Measurements from ENCODE around the gene SCN9A.
"Not testable (repeated sequence)": the region's sequence is repeated elsewhere in the genome, so short reads cannot be mapped to it uniquely, and the experiment has no call there.

Gene SCN9A

GRCh38 chr2:166373951-166374350 lies 1.8 kb downstream of the SCN9A start:
- DNase-seq: no peak

- DNase-seq: no peak
These were observed 2.2 kb downstream of the SCN9A start for GRCh38 chr2:166373539-166373938.

DNA sequence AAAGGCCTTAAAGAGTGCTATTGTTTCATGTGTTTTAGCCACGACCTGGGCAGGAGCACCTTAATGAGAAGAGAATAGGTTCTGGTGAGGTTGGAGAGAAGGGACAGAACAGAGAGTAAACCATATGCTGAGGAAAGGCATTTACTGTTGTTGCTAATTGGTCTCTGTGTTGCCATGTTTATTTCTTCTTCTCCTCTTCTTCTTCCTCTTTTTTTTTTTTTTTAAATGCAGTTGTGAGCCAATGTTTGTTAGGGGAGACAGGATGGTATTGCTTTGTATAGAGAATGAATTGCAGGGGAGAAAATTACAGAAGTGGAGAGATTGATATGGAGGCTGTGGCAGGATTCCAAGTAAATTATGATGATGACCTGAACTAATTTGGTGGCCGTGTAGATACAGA lies 2.6 kb downstream of the SCN9A start:
- DNase-seq: no peak

- no peak for DNase-seq
These were observed 3.7 kb downstream of the SCN9A start for GRCh38 chr2:166372046-166372445.

- no peak for DNase-seq
These were observed 9.8 kb downstream of the SCN9A start for GRCh38 chr2:166365803-166366420.

GRCh38 chr2:166365239-166365638 lies 10.5 kb downstream of the SCN9A start:
- DNase-seq: no peak

- no peak for DNase-seq
These were observed 11.1 kb downstream of the SCN9A start for GRCh38 chr2:166364476-166365161.

DNA sequence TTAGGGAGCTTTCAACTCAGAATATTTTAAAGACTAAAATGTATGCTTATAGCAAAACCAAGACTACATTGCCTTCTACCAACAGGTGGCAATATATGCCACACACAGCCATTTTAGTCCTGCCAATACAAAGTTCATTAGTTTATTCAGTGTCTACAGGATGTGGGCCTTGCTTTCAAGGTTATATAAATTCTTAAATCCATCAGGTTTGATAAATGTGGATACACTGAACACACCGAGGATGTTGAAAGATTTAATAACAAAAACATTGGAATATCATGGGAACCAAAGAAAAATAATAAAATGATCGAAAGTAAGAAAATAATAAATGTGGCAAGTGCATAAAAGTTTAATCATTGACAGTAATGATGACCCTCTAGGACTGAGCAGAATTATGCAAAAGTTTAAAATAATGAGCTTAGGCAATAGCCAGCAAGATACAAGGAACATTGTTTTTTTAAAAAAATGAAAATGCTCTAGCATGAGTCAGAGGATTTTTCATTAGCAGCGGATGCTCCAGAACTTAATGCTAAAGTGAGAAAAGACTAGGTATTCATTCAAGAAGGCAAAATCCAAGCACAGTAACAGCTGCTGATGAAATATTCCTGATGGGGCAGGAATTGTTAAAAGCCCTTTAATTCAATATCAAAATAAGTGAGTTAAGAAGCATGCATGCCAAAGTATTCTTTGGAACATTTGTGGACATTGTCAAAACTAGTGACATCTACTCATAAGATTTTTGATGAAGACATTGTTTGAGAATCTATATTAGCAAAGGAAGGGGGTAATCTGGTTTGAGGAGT lies 14.2 kb downstream of the SCN9A start:
- DNase-seq: no peak

- DNase-seq: no peak
These were observed 14.8 kb downstream of the SCN9A start for GRCh38 chr2:166360906-166361305.

DNA sequence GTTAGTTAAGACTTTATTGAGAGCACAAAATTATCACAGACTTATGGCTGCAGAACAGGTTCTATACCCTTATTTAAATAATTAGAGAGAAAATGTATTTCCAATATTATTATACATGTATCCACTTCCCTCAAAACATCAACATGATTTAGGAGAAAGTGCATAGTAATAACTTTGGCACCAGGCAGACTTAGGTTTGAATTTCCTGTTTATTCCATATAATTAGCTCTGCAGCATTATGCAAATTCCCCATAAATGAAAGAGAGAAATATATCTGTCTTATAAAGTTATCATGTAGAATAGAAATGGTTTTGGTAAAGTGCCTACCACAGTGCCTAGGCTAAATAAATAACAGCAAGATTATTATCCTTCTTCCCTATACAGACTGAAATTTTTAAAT lies 15.3 kb downstream of the SCN9A start:
- DNase-seq: no peak

- not testable (repeated sequence) for DNase-seq
These were observed 17.8 kb downstream of the SCN9A start for GRCh38 chr2:166357950-166358321.

GRCh38 chr2:166357068-166357949 lies 18.4 kb downstream of the SCN9A start:
- no peak for DNase-seq

DNA sequence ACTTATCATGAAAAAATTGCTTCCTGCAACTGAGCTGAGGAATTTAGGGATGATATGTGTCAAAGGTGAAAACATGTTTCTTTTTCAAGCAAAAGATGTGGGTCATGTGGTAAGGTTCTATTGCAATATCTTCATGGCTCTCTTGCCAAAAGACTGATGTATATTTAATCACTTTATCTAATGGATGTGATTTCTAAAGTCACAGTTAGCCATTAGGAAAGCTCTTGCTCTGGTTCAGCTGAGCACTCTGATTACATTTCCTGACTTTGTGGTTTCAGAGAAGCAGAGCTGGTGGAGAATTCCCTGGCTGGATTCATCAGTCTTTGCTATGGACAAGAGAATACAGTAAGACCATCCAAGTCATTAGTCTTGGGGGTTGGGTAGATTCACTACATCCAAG lies 24.4 kb downstream of the SCN9A start:
- DNase-seq: no peak

GRCh38 chr2:166350525-166350924 lies 25.2 kb downstream of the SCN9A start:
- no peak for DNase-seq

- no peak for DNase-seq
These were observed 31.2 kb downstream of the SCN9A start for GRCh38 chr2:166344286-166345113.

DNA sequence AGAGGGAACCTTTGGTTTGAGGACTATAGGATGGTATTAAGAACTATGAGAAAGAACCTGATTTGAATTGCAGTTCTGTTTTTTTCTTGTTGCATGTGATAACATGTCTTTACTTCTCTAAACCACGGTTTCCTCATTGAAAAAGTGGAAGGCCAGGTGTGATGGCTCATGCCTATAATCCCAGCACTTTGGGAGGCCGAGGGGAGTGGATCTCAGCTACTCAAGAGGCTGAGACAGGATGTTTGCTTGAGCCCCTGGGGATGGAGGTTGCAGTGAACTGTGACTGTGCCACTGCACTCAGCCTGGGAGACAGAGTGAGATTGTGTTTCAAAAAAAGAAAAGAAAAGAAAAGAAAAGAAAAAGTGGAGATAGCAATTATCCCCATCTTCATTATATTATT lies 32.3 kb downstream of the SCN9A start:
- no peak for DNase-seq

GRCh38 chr2:166341426-166341825 lies 34.3 kb downstream of the SCN9A start:
- no peak for DNase-seq

- no peak for DNase-seq
These were observed 36.9 kb downstream of the SCN9A start for GRCh38 chr2:166338831-166339339.

DNA sequence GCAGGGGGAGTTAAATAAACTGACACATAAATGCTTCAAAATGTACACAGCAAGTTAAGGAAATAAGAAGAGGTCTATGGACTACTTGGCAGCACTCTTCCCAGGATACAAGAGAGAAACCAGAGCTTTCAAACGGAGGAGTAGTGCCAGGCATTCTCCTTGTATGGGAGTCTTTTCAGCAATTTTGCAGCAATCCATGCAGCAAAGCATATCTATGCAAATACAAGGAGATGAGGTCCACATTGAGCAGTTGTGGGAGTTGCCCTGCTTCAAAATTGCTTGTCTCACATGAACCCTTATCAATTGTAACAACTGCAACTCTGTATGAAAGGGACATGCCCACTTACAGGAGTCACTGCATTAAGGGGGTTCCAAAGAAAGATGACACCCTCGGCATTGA lies 37.8 kb downstream of the SCN9A start:
- DNase-seq: no peak

DNA sequence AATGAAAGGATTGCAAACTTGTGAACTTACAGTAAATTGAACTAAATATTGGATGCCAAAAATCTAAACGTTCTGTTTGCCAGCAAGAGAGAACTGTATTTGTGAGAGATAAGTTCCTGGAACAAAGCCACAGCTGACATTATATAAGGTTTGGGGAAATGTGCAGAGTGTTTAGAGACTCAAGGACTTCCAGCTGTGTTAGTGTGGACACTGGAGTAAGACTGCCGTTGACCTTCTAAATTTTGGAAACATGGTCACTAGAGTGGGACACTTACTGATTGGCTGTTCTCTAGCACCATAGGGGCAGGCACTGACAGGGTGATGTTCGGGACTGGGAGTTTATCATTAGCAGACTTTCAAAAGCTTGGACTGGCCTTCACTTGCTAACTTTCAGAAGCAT lies 40.5 kb downstream of the SCN9A start:
- DNase-seq: no peak

GRCh38 chr2:166334805-166335204 lies 40.9 kb downstream of the SCN9A start:
- DNase-seq: no peak

DNA sequence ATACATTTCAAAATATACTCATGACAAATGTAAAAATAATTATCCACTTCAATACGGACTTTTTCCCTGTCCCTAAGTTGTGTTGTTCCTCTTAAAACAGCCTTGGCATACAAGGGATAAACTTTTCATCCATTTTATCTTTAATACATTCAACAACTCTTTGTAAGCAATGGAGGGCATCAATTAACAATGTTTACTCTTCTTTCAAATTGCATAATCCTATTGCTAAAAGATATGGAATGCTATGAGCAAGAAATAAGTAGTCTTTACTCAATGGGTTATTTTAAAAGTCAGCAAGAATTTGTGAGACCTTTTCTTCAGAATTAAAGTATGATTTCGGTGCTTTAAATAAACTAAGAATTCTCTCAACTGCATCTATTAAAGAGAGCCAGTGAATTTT lies 41.9 kb downstream of the SCN9A start:
- DNase-seq: no peak
